H1 (cell line): ENCODE results near the gene PKP1. TPM values are rescaled to one million over a fixed set of nuclear protein-coding genes. Genes with fewer than 3 reads are reported as not detected.

Experiments
- CTCF ChIA-PET: fragments of 300-600 bp; sonication (Branson Sonifier 250); formaldehyde crosslinking; loops from one replicate; lab custom pipeline; 2021; ENCODE audit not compliant: partially characterized antibody; lab: Charles Lee
- POLR2A ChIA-PET: fragments of 300-600 bp; sonication (Branson Sonifier 250); formaldehyde crosslinking; loops from one replicate; lab custom pipeline; 2021; ENCODE audit warnings: inconsistent platforms; ENCODE audit not compliant: partially characterized antibody; lab: Charles Lee
- DNase-seq, 2 experiments: peaks; one replicate each; pipeline versions ENCODE4 v3.0.0 to v3.0.0-alpha.2; 2010 to 2022; ENCODE audit warnings: low spot score in 2 of 2, low read depth in 1 of 2, mixed read lengths in 1 of 2
- FAIRE-seq: peaks from 2 replicates; lab custom pipeline; 2011; peaks lifted over from hg19 to GRCh38; lab: Jason Lieb, UNC
- H2AFZ ChIP-seq: 2 replicates; pipeline ENCODE4 v1.8.1; 2012; ENCODE audit warnings: low read length, inconsistent platforms
- H2AK5ac ChIP-seq: 2 replicates; pipeline ENCODE4 v1.6.1; 2013; ENCODE audit warnings: low read depth, low read length
- H2BK120ac ChIP-seq: replicated peaks from 2 replicates; pipeline ENCODE3; 2013; ENCODE audit warnings: low read depth, low read length, inconsistent platforms
- H2BK12ac ChIP-seq: 2 replicates; pipeline ENCODE4 v1.6.1; 2013; ENCODE audit warnings: low read depth, low read length
- H2BK15ac ChIP-seq: 2 replicates; pipeline ENCODE4 v1.6.1; 2013; ENCODE audit warnings: low read length
- H2BK20ac ChIP-seq: 2 replicates; pipeline ENCODE4 v1.6.1; 2013; ENCODE audit warnings: low read length
- H2BK5ac ChIP-seq: 2 replicates; pipeline ENCODE4 v1.6.1; 2013; ENCODE audit warnings: low read depth, low read length
- H3K14ac ChIP-seq: 2 replicates; pipeline ENCODE4 v1.6.1; 2013; ENCODE audit warnings: inconsistent platforms; ENCODE audit not compliant: insufficient read length
- H3K18ac ChIP-seq: 2 replicates; pipeline ENCODE4 v1.6.1; 2013; ENCODE audit warnings: low read length; ENCODE audit errors: extremely low read depth
- H3K23ac ChIP-seq: 2 replicates; pipeline ENCODE4 v1.6.1; 2013; ENCODE audit warnings: inconsistent platforms; ENCODE audit not compliant: insufficient read length
- H3K23me2 ChIP-seq: 2 replicates; pipeline ENCODE4 v1.6.1; 2013; ENCODE audit warnings: low read depth, low read length
- H3K27ac ChIP-seq: 2 replicates; pipeline ENCODE4 v1.6.1; 2011; ENCODE audit warnings: low read depth, low read length, inconsistent platforms
- H3K27me3 ChIP-seq, 4 experiments: replicated peaks in 1 of 4; 1 replicate in 1 of 4; 2 replicates in 3 of 4; pipeline versions ENCODE4 v1.6.1 to v1.8.1; 2011 to 2013; ENCODE audit warnings: low read length in 3 of 4, mild to moderate bottlenecking in 3 of 4, inconsistent platforms in 2 of 4, mixed read lengths in 2 of 4, moderate library complexity in 1 of 4; ENCODE audit not compliant: control insufficient read depth in 3 of 4, insufficient read depth in 3 of 4; ENCODE audit errors: extremely low read depth in 1 of 4
- H3K36me3 ChIP-seq, 4 experiments: 2 replicates each; pipeline versions ENCODE4 v1.6.1 to v1.8.1; 2011 to 2013; ENCODE audit warnings: mild to moderate bottlenecking in 4 of 4, low read length in 3 of 4, moderate library complexity in 2 of 4, control low read depth in 1 of 4, inconsistent platforms in 1 of 4; ENCODE audit not compliant: insufficient read depth in 4 of 4, control insufficient read depth in 2 of 4
- H3K4ac ChIP-seq: replicated peaks from 2 replicates; pipeline ENCODE3; 2013; ENCODE audit warnings: low read length, low read depth, mixed read lengths, inconsistent platforms; ENCODE audit not compliant: insufficient read length
- H3K4me1 ChIP-seq, 4 experiments: replicated peaks in 1 of 4; 1 replicate in 1 of 4; 2 replicates in 3 of 4; pipeline versions ENCODE4 v1.6.1 to v1.8.1; 2011 to 2013; ENCODE audit warnings: low read length in 3 of 4, inconsistent platforms in 2 of 4, mixed read lengths in 1 of 4; ENCODE audit not compliant: insufficient read depth in 4 of 4, control insufficient read depth in 3 of 4
- H3K4me2 ChIP-seq, 2 experiments: 2 replicates each; pipeline versions ENCODE4 v1.6.1 to v1.8.1; 2011 to 2013; ENCODE audit warnings: low read depth in 2 of 2, low read length in 2 of 2, control low read depth in 1 of 2, inconsistent platforms in 1 of 2, mild to moderate bottlenecking in 1 of 2; ENCODE audit not compliant: insufficient read depth in 1 of 2
- H3K4me3 ChIP-seq, 4 experiments: fragments of 200-600, 300-600 bp in 1 of 4; sonication (generic), shearing (Covaris generic), sonication (Bioruptor Twin) in 1 of 4; 2 replicates each; pipeline versions ENCODE4 v1.5.1 to v1.8.1; 2011 to 2016; ENCODE audit warnings: low read length in 4 of 4, low read depth in 3 of 4, control low read depth in 2 of 4, inconsistent platforms in 2 of 4, mild to moderate bottlenecking in 2 of 4, mixed read lengths in 1 of 4, moderate library complexity in 1 of 4; ENCODE audit not compliant: insufficient read depth in 2 of 4; ENCODE audit errors: extremely low read depth in 1 of 4
- H3K56ac ChIP-seq: replicated peaks from 2 replicates; pipeline ENCODE3; 2013; ENCODE audit warnings: low read depth, mild to moderate bottlenecking, mixed read lengths, low read length, inconsistent platforms; ENCODE audit not compliant: insufficient read length
- H3K79me1 ChIP-seq: 2 replicates; pipeline ENCODE4 v1.6.1; 2013; ENCODE audit warnings: low read depth, low read length, control low read depth
- H3K79me2 ChIP-seq, 2 experiments: 2 replicates each; pipeline versions ENCODE4 v1.6.1 to v1.8.1; 2012 to 2013; ENCODE audit warnings: low read length in 2 of 2, mild to moderate bottlenecking in 2 of 2, inconsistent platforms in 1 of 2; ENCODE audit not compliant: insufficient read depth in 2 of 2, control insufficient read depth in 1 of 2
- H3K9ac ChIP-seq, 4 experiments: replicated peaks in 1 of 4; 1 replicate in 1 of 4; 2 replicates in 3 of 4; pipeline versions ENCODE4 v1.6.1 to v1.8.1; 2011 to 2013; ENCODE audit warnings: low read depth in 3 of 4, low read length in 3 of 4, control low read depth in 2 of 4, mild to moderate bottlenecking in 2 of 4, moderate library complexity in 2 of 4, inconsistent platforms in 1 of 4; ENCODE audit errors: extremely low read depth in 1 of 4
- H3K9me3 ChIP-seq, 2 experiments: 2 replicates each; pipeline versions ENCODE4 v1.6.1 to v1.8.1; 2012 to 2013; ENCODE audit warnings: mild to moderate bottlenecking in 2 of 2, moderate library complexity in 2 of 2, control low read depth in 1 of 2, inconsistent platforms in 1 of 2, low read depth in 1 of 2, low read length in 1 of 2, mixed read lengths in 1 of 2; ENCODE audit not compliant: insufficient read depth in 2 of 2
- H4K20me1 ChIP-seq, 2 experiments: replicated peaks in 1 of 2; 2 replicates each; pipeline versions ENCODE3 to v1.8.1; 2011 to 2013; ENCODE audit warnings: inconsistent platforms in 2 of 2, low read length in 2 of 2, mild to moderate bottlenecking in 1 of 2; ENCODE audit not compliant: insufficient read depth in 2 of 2, control insufficient read depth in 1 of 2
- H4K5ac ChIP-seq: 2 replicates; pipeline ENCODE4 v1.6.1; 2013; ENCODE audit warnings: low read length, low read depth, mixed read lengths, inconsistent platforms; ENCODE audit not compliant: insufficient read length
- H4K8ac ChIP-seq: 2 replicates; pipeline ENCODE4 v1.8.0; 2013; ENCODE audit warnings: mild to moderate bottlenecking, moderate library complexity, low read length, inconsistent platforms; ENCODE audit not compliant: insufficient read depth; ENCODE audit errors: extremely low read depth
- H4K91ac ChIP-seq: replicated peaks from 2 replicates; pipeline ENCODE3; 2013; ENCODE audit warnings: low read length, mixed read lengths, inconsistent platforms; ENCODE audit not compliant: insufficient read length
- ASH2L ChIP-seq: fragments of 200-600, 300-600 bp; sonication (generic); IDR thresholded peaks from one replicate; pipeline ENCODE4 v1.7.1; 2017; ENCODE audit warnings: low read length
- CBX5 ChIP-seq: fragments of 300-800, 300-1000 bp; sonication (generic); IDR thresholded peaks from 2 replicates; pipeline ENCODE4 v1.7.1; 2016; ENCODE audit warnings: antibody characterized with exemption, low read length, low read depth
- EGR1 ChIP-seq: IDR thresholded peaks from 2 replicates; pipeline ENCODE4 v1.6.1; 2011; ENCODE audit warnings: low read depth, low read length, borderline replicate concordance
- EP300 ChIP-seq, 2 experiments: IDR thresholded peaks; 1 replicate in 1 of 2; 2 replicates in 1 of 2; pipeline ENCODE4 v1.6.1; 2011 to 2012; ENCODE audit warnings: low read depth in 2 of 2, low read length in 2 of 2, mild to moderate bottlenecking in 2 of 2, borderline replicate concordance in 1 of 2, inconsistent platforms in 1 of 2, moderate library complexity in 1 of 2
- GTF2F1 ChIP-seq: IDR thresholded peaks from 2 replicates; pipeline ENCODE4 v1.6.1; 2012; ENCODE audit warnings: low read depth, low read length, improper control_type of control experiment, borderline replicate concordance
- NRF1 ChIP-seq: IDR thresholded peaks from 2 replicates; pipeline ENCODE4 v1.6.1; 2011; ENCODE audit warnings: mild to moderate bottlenecking, low read depth, low read length, improper control_type of control experiment
- POLR2A ChIP-seq, 2 experiments: IDR thresholded peaks; 1 replicate in 1 of 2; 2 replicates in 1 of 2; pipeline ENCODE4 v1.6.1; 2011; ENCODE audit warnings: low read depth in 2 of 2, low read length in 2 of 2, mild to moderate bottlenecking in 2 of 2; ENCODE audit errors: control extremely low read depth in 1 of 2
- RBBP5 ChIP-seq: IDR thresholded peaks from 2 replicates; pipeline ENCODE4 v1.7.1; 2012; ENCODE audit warnings: low read depth, mild to moderate bottlenecking, inconsistent platforms, low read length, moderate library complexity, borderline replicate concordance
- SIN3A ChIP-seq, 2 experiments: IDR thresholded peaks in 1 of 2; conservative IDR thresholded peaks in 1 of 2; 2 replicates each; pipeline ENCODE4 v1.6.1; 2011 to 2012; ENCODE audit warnings: low read length in 2 of 2, improper control_type of control experiment in 1 of 2, low read depth in 1 of 2, mild to moderate bottlenecking in 1 of 2
- SP2 ChIP-seq: IDR thresholded peaks from 2 replicates; pipeline ENCODE4 v1.6.1; 2012; ENCODE audit warnings: mild to moderate bottlenecking, low read length, inconsistent platforms
- TBP ChIP-seq: IDR thresholded peaks from 2 replicates; pipeline ENCODE4 v1.6.1; 2011; ENCODE audit warnings: low read depth, low read length, improper control_type of control experiment
- TEAD4 ChIP-seq: IDR thresholded peaks from 2 replicates; pipeline ENCODE4 v1.6.1; 2012; ENCODE audit warnings: low read depth, low read length, inconsistent platforms, mixed read lengths
- YY1 ChIP-seq: IDR thresholded peaks from 2 replicates; pipeline ENCODE4 v1.6.1; 2011; ENCODE audit warnings: low read depth, mild to moderate bottlenecking, low read length
- WGBS, 2 experiments: shearing (Covaris generic) in 1 of 2; methylation state at CpG; one replicate each; pipeline versions ENCODE4 v1.1.6 to v1.1.7; 2013 to 2015; ENCODE audit warnings: low lambda C conversion rate in 2 of 2, mixed read lengths in 2 of 2, inconsistent platforms in 1 of 2, low coverage in 1 of 2, missing lambda C conversion rate in 1 of 2; ENCODE audit not compliant: insufficient replicate concordance in 2 of 2, insufficient coverage in 1 of 2, insufficient read length in 1 of 2; ENCODE audit errors: extremely low coverage in 1 of 2, missing lambda C conversion rate in 1 of 2; 5-methylcytosine and 5-hydroxymethylcytosine counted together
- polyA plus RNA-seq, 7 experiments: library from polyadenylated mRNA; depleted of rRNA in 3 of 7; stranded (reverse) in 5 of 7; unstranded in 2 of 7; fragments of >200 nt in 5 of 7; fragments of 200-250 nt in 2 of 7; gene quantifications; 1 replicate in 5 of 7; 2 replicates in 1 of 7; 4 replicates in 1 of 7; pipeline versions ENCODE4 v1.2.1 to v1.2.3, GENCODE V29; 2011 to 2013; ENCODE audit warnings: missing spikeins in 2 of 7, mixed read lengths in 2 of 7
- total RNA-seq: library from RNA; stranded (reverse); fragmentation: NEBNext Ultra II Directional; extraction: Animal tissue kit (Norgen Biotek cat#: 25700); gene quantifications from 2 replicates; pipeline ENCODE4 v1.2.1, GENCODE V29; 2021

Gene PKP1
- total and polyA plus RNA-seq, 2 of the 8 experiments (the other 6 are each of a cell fraction or from before 2014, with no cell fraction given): 0.21 to 0.95 TPM

DNA sequence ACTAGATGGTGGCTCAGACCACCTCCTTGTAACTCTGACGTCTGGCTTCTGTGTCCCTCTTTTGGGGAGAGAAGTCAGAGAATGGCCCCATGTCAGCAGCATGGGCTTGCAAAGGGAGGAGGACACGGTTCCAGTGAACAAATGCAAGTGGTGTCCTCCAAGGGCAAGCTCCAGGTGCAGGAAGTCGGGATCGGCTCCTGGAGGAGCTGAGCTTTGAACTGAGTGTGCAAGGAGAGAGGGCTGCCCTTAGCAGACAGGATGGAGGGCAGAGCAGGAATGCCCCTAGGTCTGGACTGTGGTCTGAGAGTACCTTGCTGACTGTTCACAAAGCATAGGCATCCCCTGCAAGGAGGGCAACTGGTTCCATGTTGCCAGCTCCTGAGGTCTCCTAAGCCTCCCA, 17.3 kb downstream of the PKP1 start:
- Histone ChIP-seq H3K79me2 (no peaks in the 10 kb centered on the region), H3K23me2 (no peaks in the 10 kb centered on the region), H3K23ac (no peak overlapping the region), H3K27ac (no peak overlapping the region), H3K56ac (no peak overlapping the region), H3K4me3 (no peak overlapping the region), H2BK120ac (no peak overlapping the region), H3K4me2 (no peak overlapping the region), H4K8ac (peak overlapping the region; percentile 20), H2BK12ac (no peak overlapping the region), H2BK5ac (no peak overlapping the region), H2AK5ac (no peak overlapping the region), H3K18ac (no peak overlapping the region), H3K27me3 (no peaks in the 10 kb centered on the region; a peak in 1 of 7 replicates), H4K91ac (no peak overlapping the region), H3K36me3 (no peaks in the 10 kb centered on the region), H2AFZ (no peak overlapping the region), H3K14ac (no peak overlapping the region), H3K9me3 (no peaks in the 10 kb centered on the region), H3K79me1 (no peaks in the 10 kb centered on the region), H3K4ac (no peak overlapping the region), H3K9ac (no peak overlapping the region), H2BK20ac (no peak overlapping the region), H3K4me1 (peaks cover 0 to 4% (median under 1%) of the 10 kb centered on the region in 4 experiments; a peak in 3 of 7 replicates), H4K5ac (no peak overlapping the region), H4K20me1 (no peaks in the 10 kb centered on the region), H2BK15ac (no peak overlapping the region)
- TF ChIP-seq TBP (no peak), GTF2F1 (no peak), SIN3A (conservative IDR thresholded peaks at IDR 0.05 in 1 of 2, IDR thresholded peaks at IDR 0.05 in 1 of 2; ENCODE audit: low read depth in 1 of 2, low read length in 2 of 2) (no peak), TEAD4 (no peak), CBX5 (no peak), ASH2L (no peak), SP2 (no peak), POLR2A (IDR thresholded peaks at IDR 0.05; ENCODE audit: control extremely low read depth in 1 of 2, low read depth in 2 of 2, low read length in 2 of 2) (no peak), RBBP5 (no peak), YY1 (no peak), EGR1 (no peak), NRF1 (no peak), EP300 (IDR thresholded peaks at IDR 0.05; ENCODE audit: borderline replicate concordance in 1 of 2, low read depth in 2 of 2, low read length in 2 of 2) (no peak)
- no peak for FAIRE-seq
- CTCF ChIA-PET: interaction anchor here (1.7 to 9.0 kb wide), 8 partner anchors 9 to 78 kb away, joined by 4 to 78 read pairs (median 25); partner anchors contain the start of gene PKP1
- 71% methylated on average over 4 of the region's 4 CpGs; no CpG with 5 or more reads in 1 of the 2 experiments for WGBS, 2 experiments
- POLR2A ChIA-PET: interaction anchor here (1.1 to 1.6 kb wide), 2 partner anchors 8 to 130 kb away, joined by 3 to 5 read pairs; no protein-coding TSS in a partner anchor
- no peak for DNase-seq
